Lung microvascular endothelial cell (primary cell): ENCODE results near the gene ELOA2. TPM values are rescaled to one million over a fixed set of nuclear protein-coding genes. Genes with fewer than 3 reads are reported as not detected.
"Not testable (repeated sequence)": the region's sequence is repeated elsewhere in the genome, so short reads cannot be mapped to it uniquely, and the experiment has no call there.

Source experiments
- DNase-seq, 2 donors: peaks; one replicate each; pipeline versions ENCODE4 v3.0.0 to v3.0.0-alpha.2; 2010; ENCODE audit warnings: low read depth in 2 of 2
- total RNA-seq: library from RNA; depleted of rRNA; stranded (reverse); fragments of >200 nt; gene quantifications from 2 replicates; pipeline ENCODE4 v1.2.1, GENCODE V29; 2014

The ELOA2 gene
- total RNA-seq, 1 donor from 2014 or later, result not detected

- not testable (repeated sequence) for DNase-seq
Measured at GRCh38 chr18:47023769-47024465, 11.5 kb downstream of the ELOA2 start.

- not testable (repeated sequence) for DNase-seq
Measured at GRCh38 chr18:47022821-47023220, 12.6 kb downstream of the ELOA2 start.

GRCh38 chr18:47020757-47021156 lies 14.7 kb downstream of the ELOA2 start:
- not testable (repeated sequence) for DNase-seq

GRCh38 chr18:47019870-47020269 lies 15.6 kb downstream of the ELOA2 start:
- DNase-seq, result not testable (repeated sequence)

Other genes with a start within 250 kb of the ELOA2 start
- 7.2 and 8.7 TPM in 2 replicates for gene PIAS2, start 118.1 kb downstream of the ELOA2 start, total RNA-seq
- gene KATNAL2, start 118.0 kb downstream of the ELOA2 start, total RNA-seq, result 0.40 and 0.44 TPM in 2 replicates
- gene HDHD2, start 114.9 kb upstream of the ELOA2 start, total RNA-seq, result 8.7 and 12.1 TPM in 2 replicates
- gene IER3IP1, start 140.7 kb upstream of the ELOA2 start, total RNA-seq, result 36.2 and 55.2 TPM in 2 replicates
- not detected in 2 replicates for gene SKOR2, start 216.0 kb upstream of the ELOA2 start, total RNA-seq